Adrenal gland (tissue), 12 donors: ENCODE data around the gene CYB5R2. TPM values are rescaled to one million over a fixed set of nuclear protein-coding genes. Genes with fewer than 3 reads are reported as not detected.
A peak's percentile ranks its signal among the peaks of the same experiment; 100 is the strongest.

Source experiments
- DNase-seq, 7 donors: peaks; one replicate each; pipeline ENCODE4 v3.0.0-alpha.2; 2019 to 2020
- H3K27ac ChIP-seq, 5 donors: fragments of 200-600 bp; sonication (generic) in 4 of 5; 1 replicate in 3 of 5; 2 replicates in 2 of 5; pipeline versions ENCODE4 v1.5.1 to v1.8.0; 2016 to 2020; ENCODE audit warnings: mild to moderate bottlenecking in 1 of 5
- H3K27me3 ChIP-seq: fragments of 200-600 bp; 2 replicates; pipeline ENCODE4 v1.8.0; 2021
- H3K36me3 ChIP-seq, 2 donors: fragments of 200-600 bp; replicated peaks in 1 of 2; 1 replicate in 1 of 2; 2 replicates in 1 of 2; pipeline versions ENCODE4 v1.5.1 to v1.8.0; 2018 to 2022
- H3K4me1 ChIP-seq, 2 donors: fragments of 200-600 bp; replicated peaks in 1 of 2; 1 replicate in 1 of 2; 2 replicates in 1 of 2; pipeline versions ENCODE4 v1.5.1 to v1.8.0; 2018 to 2021
- H3K4me3 ChIP-seq, 4 donors: fragments of 200-600 bp; sonication (generic) in 3 of 4; one replicate each; pipeline ENCODE4 v1.5.1; 2016 to 2018
- H3K9me3 ChIP-seq, 3 donors: fragments of 200-600 bp; sonication (generic) in 1 of 3; replicated peaks in 1 of 3; 1 replicate in 2 of 3; 2 replicates in 1 of 3; pipeline versions ENCODE4 v1.5.1 to v1.8.0; 2016 to 2021
- CTCF ChIP-seq, 6 experiments: fragments of 450-650 bp in 4 of 6; fragments of 200-600 bp in 2 of 6; sonication (generic) in 1 of 6; IDR thresholded peaks; 1 replicate in 5 of 6; 2 replicates in 1 of 6; pipeline versions ENCODE4 v1.5.1 to v1.8.0; 2016 to 2021; ENCODE audit warnings: antibody characterized with exemption in 6 of 6, mild to moderate bottlenecking in 2 of 6, moderate library complexity in 1 of 6
- POLR2A ChIP-seq, 2 donors: fragments of 450-650 bp; IDR thresholded peaks; one replicate each; pipeline ENCODE4 v1.6.1; 2017; ENCODE audit warnings: antibody characterized with exemption in 2 of 2, mild to moderate bottlenecking in 2 of 2, moderate library complexity in 1 of 2
- WGBS, 4 donors: extraction: QIAGEN DNeasy Blood & Tissue Kit in 2 of 4; methylation state at CpG; one replicate each; pipeline versions ENCODE4 v1.1.5 to v1.1.7; 2013 to 2017; 5-methylcytosine and 5-hydroxymethylcytosine counted together
- intact Hi-C, 2 donors: fragments of 100-400 bp; cut with DNase I; formaldehyde crosslinking; loops; one replicate each; pipeline versions ENCODE4 v1.14.1 to v1.15.0; 2022 to 2023
- polyA plus RNA-seq, 3 donors: library from polyadenylated mRNA; stranded (reverse); fragments of 200-250 nt in 2 of 3; fragments of 350-450 nt in 1 of 3; fragmentation: Illumina TruSeq in 1 of 3; extraction: RNeasy Lipid Tissue Mini Kit (QIAGEN cat#74804) in 1 of 3; gene quantifications; one replicate each; pipeline ENCODE4 v1.2.3, GENCODE V29; 2013 to 2014
- total RNA-seq, 9 donors: library from RNA; depleted of rRNA in 4 of 9; stranded (reverse); fragments of >200 nt in 4 of 9; fragments of 120-200 nt in 1 of 9; fragmentation: NEBNext Ultra II Directional in 1 of 9; extraction: Animal tissue kit (Norgen Biotek cat#: 25700) in 1 of 9; gene quantifications; one replicate each; pipeline versions ENCODE4 v1.1.0 to v1.2.4, GENCODE V29; 2013 to 2023
- donor health status: healthy with polysubstance abuse.
- donor health status: Bipolar disorder and iron deficiency.
- donor health status: DM: yes; HTN: yes; CAD: no.
- donor health status: DM: no; HTN: no; CAD: no.
- donor health status: DM: no; HTN: no; CAD: no.
- donor health status: DM: yes; HTN: yes; CAD: no.

The CYB5R2 gene
- total and polyA plus RNA-seq, 12 donors = 1.6 to 23.8 (median 5.0) TPM

- no peaks in the 10 kb centered on the region for H3K9me3 ChIP-seq
- no peak overlapping the region for H3K4me3 ChIP-seq
- intact Hi-C loops = no loop called here
- no peak for DNase-seq
- 90 to 96% (median 93%) methylated on average over 6 of the region's 6 CpGs for WGBS, 4 donors
- no peak for TF ChIP-seq CTCF (IDR thresholded peaks at IDR 0.05)
- TF ChIP-seq POLR2A (IDR thresholded peaks at IDR 0.05) = no peak
- H3K36me3 ChIP-seq = peaks cover 0 to 18% of the 10 kb centered on the region in 2 donors
- H3K27ac ChIP-seq = no peak overlapping the region
- no peaks in the 10 kb centered on the region for H3K4me1 ChIP-seq
- no peaks in the 10 kb centered on the region for H3K27me3 ChIP-seq
Observed at GRCh38 chr11:7640816-7641215, 32.5 kb downstream of the CYB5R2 start.

GRCh38 chr11:7639643-7640025 is 33.7 kb downstream of the CYB5R2 start:
- whole genome bisulfite sequencing, 4 donors = 61 to 94% (median 74%) methylated on average over 4 to 5 of the region's 5 CpGs
- DNase-seq = peak in 2 of 7 donors; percentile 33 to 57
- Histone ChIP-seq H3K4me3 (no peak overlapping the region), H3K27ac (peak overlapping the region in 1 of 5 donors; percentile 22), H3K4me1 (no peaks in the 10 kb centered on the region), H3K9me3 (no peaks in the 10 kb centered on the region), H3K27me3 (no peaks in the 10 kb centered on the region), H3K36me3 (peaks cover 0 to 25% of the 10 kb centered on the region in 2 donors)
- no peak for TF ChIP-seq CTCF (IDR thresholded peaks at IDR 0.05)
- TF ChIP-seq POLR2A (IDR thresholded peaks at IDR 0.05) = no peak
- intact Hi-C loops = no loop called here

DNA sequence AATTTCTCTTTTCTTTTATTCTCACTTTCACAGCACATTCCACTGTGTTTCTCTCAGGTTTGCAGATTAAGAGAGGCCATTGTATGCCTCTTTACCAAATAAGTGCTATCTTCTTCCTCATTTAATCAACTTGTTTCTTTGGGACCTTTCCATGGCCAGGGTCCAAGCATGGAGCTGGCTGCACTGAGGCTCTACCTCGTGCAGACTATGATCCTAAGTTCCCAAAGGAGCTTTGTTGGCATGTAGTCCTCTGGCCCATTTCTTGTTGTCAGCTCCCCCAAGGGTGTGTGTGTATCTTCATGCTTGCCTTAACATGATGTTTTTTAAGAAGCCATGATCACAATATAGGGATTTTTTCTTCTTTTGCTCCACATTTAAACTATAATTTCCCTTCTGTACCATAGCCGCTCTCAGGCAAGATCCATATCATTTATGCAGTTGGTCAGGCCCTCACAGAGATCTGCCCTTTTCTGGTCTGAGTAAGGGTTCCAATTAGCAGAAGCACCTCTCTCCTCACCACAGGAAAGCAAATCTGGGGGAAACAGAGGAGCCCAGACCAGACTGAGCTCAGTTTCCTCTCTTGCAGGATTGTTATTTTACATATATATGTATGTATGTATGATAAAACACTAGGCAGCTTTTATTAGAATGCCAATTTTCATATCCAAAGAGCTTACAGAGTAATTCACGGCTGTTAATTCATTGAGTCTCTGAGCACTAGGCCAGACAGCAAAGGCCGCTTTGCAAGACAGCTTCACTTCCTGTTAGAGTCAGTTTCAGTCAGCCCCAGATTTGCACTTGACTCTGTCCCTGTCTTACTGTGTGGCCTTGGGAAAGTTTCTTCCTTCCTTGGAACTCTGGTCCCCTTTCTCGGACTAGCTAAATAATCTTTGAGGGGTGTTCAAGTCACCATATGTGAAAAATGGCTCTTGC is 34.3 kb downstream of the CYB5R2 start:
- no peak for DNase-seq
- intact Hi-C loops = no loop called here

More for the DNA sequence above, 34.3 kb downstream of the CYB5R2 start:
- H3K4me1 ChIP-seq = no peaks in the 10 kb centered on the region
- no peak for TF ChIP-seq CTCF (IDR thresholded peaks at IDR 0.05)
- TF ChIP-seq POLR2A (IDR thresholded peaks at IDR 0.05) = no peak
- no peak overlapping the region for H3K4me3 ChIP-seq
- WGBS, 4 donors = 68 to 76% (median 72%) methylated on average over 5 of the region's 5 CpGs
- no peaks in the 10 kb centered on the region for H3K27me3 ChIP-seq
- H3K27ac ChIP-seq = peak overlapping the region in 1 of 5 donors; percentile 22
- H3K36me3 ChIP-seq = peaks cover 0 to 30% of the 10 kb centered on the region in 2 donors
- no peaks in the 10 kb centered on the region for H3K9me3 ChIP-seq
